HepG2 (cell line): ENCODE results near the gene POMT2. TPM values are rescaled to one million over a fixed set of nuclear protein-coding genes. Genes with fewer than 3 reads are reported as not detected.

Experiments
- FOXA1 ChIP-seq, 2 experiments: fragments of 450-650 bp in 1 of 2; sonication (generic) in 1 of 2; formaldehyde crosslinking in 1 of 2; IDR thresholded peaks; 2 replicates each; pipeline versions ENCODE4 v1.4.0 to v1.6.1; 2016 to 2020; ENCODE audit warnings: missing genetic modification reagents in 1 of 2
- HNF1A ChIP-seq, 2 experiments: sonication (generic) in 1 of 2; formaldehyde crosslinking in 1 of 2; IDR thresholded peaks; 2 replicates each; pipeline versions ENCODE4 v1.4.0 to v1.6.1; 2016 to 2020; ENCODE audit warnings: borderline replicate concordance in 1 of 2, low read depth in 1 of 2, mild to moderate bottlenecking in 1 of 2, missing genetic modification reagents in 1 of 2
- NAIF1 ChIP-seq: sonication (generic); formaldehyde crosslinking; IDR thresholded peaks from 2 replicates; pipeline ENCODE4 v1.5.0; 2020; ENCODE audit warnings: mild to moderate bottlenecking, missing genetic modification reagents, borderline replicate concordance
- NCOA1 ChIP-seq: sonication (generic); formaldehyde crosslinking; IDR thresholded peaks from 2 replicates; pipeline ENCODE4 v1.9.0; 2021; ENCODE audit warnings: missing genetic modification reagents
- PAF1 ChIP-seq: IDR thresholded peaks from 2 replicates; pipeline ENCODE4 v1.6.1; 2016; ENCODE audit warnings: missing genetic modification reagents, missing compliant biosample characterization
- PAXIP1 ChIP-seq: sonication (generic); formaldehyde crosslinking; conservative IDR thresholded peaks from 2 replicates; pipeline ENCODE4 v1.4.0; 2020; ENCODE audit warnings: mild to moderate bottlenecking, missing genetic modification reagents, moderate library complexity
- ZNF609 ChIP-seq: sonication (generic); formaldehyde crosslinking; IDR thresholded peaks from 2 replicates; pipeline ENCODE4 v1.4.0; 2020; ENCODE audit warnings: mild to moderate bottlenecking, missing genetic modification reagents, borderline replicate concordance
- ZNF710 ChIP-seq: sonication (generic); formaldehyde crosslinking; IDR thresholded peaks from 2 replicates; pipeline ENCODE4 v1.5.0; 2020; ENCODE audit warnings: mild to moderate bottlenecking, missing genetic modification reagents, borderline replicate concordance
- ZNF770 ChIP-seq: sonication (generic); formaldehyde crosslinking; IDR thresholded peaks from 2 replicates; pipeline ENCODE4 v1.5.0; 2020; ENCODE audit warnings: mild to moderate bottlenecking, missing genetic modification reagents
- polyA plus RNA-seq, 8 experiments: library from polyadenylated mRNA; depleted of rRNA in 3 of 8; stranded (reverse) in 7 of 8; unstranded in 1 of 8; fragments of >200 nt; fragmentation: Illumina TruSeq in 4 of 8; extraction: Trizol in 4 of 8; gene quantifications; 2 replicates each; pipeline versions ENCODE4 v1.2.1 to v1.2.3, GENCODE V29; 2011 to 2016; ENCODE audit warnings: low read depth in 4 of 8, missing spikeins in 1 of 8, mixed read lengths in 1 of 8; ENCODE audit not compliant: insufficient read depth in 1 of 8
- total RNA-seq, 5 experiments: library from RNA; depleted of rRNA; stranded (reverse); fragments of >200 nt; fragmentation: Illumina TruSeq; extraction: Trizol; gene quantifications; 2 replicates each; pipeline ENCODE4 v1.2.3, GENCODE V29; 2016; ENCODE audit warnings: low read depth in 1 of 5

POMT2 gene
- total and polyA plus RNA-seq, 2 of the 13 experiments (the other 11 are each of a cell fraction or from before 2014, with no cell fraction given), result 15.3 to 15.9 TPM

GRCh38 chr14:77353469-77354141 lies 32.9 kb upstream of the POMT2 start (continued):
- TF ChIP-seq ZNF609 (CRISPR knock-in tag) (peak; percentile 38; the same call in 1 of the 2 replicates), PAF1 (CRISPR knock-in tag) (no peak), PAXIP1 (CRISPR knock-in tag) (peak; percentile 33; the same call in 1 of the 2 replicates), NCOA1 (CRISPR knock-in tag) (no peak), ZNF770 (CRISPR knock-in tag) (peak; percentile 84), HNF1A (IDR thresholded peaks at IDR 0.05; ENCODE audit: low read depth) (no peak), HNF1A (CRISPR knock-in tag; IDR thresholded peaks at IDR 0.05; ENCODE audit: borderline replicate concordance) (peak; percentile 23; the same call in 1 of the 2 replicates), FOXA1 (IDR thresholded peaks at IDR 0.05) (no peak), FOXA1 (CRISPR knock-in tag; IDR thresholded peaks at IDR 0.05) (peak; percentile 70), ZNF710 (0 out of 2 replicates have a peak, but pooled peaks have one; percentile 27), NAIF1 (CRISPR knock-in tag) (no peak)
